Limb (tissue), 2 donors: Measurements from ENCODE around the gene FAM209B.
"Not testable (repeated sequence)": the region's sequence is repeated elsewhere in the genome, so short reads cannot be mapped to it uniquely, and the experiment has no call there.

ENCODE experiments used
- DNase-seq, 2 donors: peaks; one replicate each; pipeline ENCODE4 v3.0.0-alpha.2; 2016; ENCODE audit errors: extremely low spot score in 2 of 2

Gene FAM209B, protein sequence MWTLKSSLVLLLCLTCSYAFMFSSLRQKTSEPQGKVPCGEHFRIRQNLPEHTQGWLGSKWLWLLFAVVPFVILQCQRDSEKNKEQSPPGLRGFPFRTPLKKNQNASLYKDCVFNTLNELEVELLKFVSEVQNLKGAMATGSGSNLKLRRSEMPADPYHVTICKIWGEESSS

DNA sequence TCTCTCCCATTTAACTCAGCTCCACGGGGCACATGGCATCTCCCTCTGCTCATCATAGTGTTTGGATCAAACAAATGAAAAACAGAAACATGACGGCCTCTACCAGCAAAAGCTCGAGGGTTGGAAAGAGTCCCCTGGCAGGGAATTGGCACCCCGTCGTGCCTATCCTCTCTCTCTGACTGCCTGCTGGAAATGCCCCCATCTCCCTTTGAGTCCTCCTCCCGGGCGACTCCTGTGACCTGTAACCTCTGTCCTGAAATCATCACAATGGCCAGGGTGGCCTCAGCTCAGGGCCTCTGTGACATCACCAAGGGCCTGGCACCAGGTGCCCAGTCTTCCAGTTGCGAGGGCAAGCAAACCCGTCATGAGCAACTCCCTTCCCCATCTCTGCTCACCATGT lies at the start of gene FAM209B:
FAM209B (plus strand) TSS at position 301 of the 400 bp plus-strand sequence; CDS start at position 397, 96 bp downstream.
- not testable (repeated sequence) for DNase-seq

DNA sequence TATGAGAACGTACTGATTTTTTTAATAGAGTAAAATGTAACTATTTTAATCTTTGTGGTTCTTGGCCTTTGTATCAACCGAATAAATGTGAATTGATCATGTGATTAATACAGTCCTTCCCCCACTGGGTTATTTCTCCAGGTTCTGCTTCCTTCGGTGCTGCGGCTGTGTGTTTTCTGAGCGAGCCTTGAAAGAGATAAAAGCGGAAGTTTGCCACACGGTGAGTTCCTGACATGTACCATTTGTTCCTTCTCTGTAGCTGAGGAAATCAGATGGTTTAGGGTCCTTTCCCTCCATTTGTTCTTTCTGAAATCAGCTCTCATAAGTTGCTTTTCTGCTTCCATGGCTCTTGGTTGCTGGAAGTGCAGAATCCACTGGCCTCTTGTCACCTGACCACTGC lies 49.1 kb upstream of the FAM209B start:
- DNase-seq = no peak

DNA sequence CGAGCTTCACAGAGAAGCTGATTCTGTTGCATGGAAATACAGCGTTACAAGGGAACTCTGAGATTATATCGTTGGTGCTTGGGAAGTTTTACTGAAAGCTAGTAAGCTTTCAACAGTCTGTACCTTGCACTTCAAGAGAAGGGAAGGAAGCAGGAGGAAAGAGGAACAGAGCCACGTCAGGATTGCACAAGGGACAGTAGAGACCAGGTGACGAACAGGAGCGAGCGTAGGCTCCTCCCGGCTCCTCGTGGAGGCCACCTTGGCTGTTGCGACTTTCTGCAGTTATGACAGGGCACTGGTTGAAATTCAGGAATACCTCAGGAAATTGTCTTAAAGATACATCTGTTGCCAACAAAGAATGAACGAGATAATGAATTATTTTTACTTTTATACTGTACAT lies 45.8 kb upstream of the FAM209B start:
- DNase-seq = no peak

DNA sequence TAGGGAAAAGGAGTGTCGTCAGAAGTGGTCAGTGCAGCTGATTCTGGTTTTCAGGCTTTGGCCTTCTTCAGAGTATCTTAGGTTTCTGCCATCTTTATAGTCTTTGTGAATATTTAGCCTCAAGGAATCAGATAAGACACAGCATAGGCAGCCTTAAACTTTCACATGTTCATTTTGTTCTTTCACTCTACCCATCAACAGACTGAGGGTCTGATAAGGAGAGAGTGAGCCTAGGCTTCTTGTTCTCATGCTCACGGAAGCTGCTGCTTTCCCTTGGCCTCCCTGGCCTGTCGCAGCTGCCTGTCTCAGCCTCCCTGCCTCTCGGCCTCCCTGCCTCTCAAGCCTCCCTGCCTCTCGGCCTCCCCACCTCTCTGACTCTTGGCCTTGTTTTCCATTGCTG lies 44.5 kb upstream of the FAM209B start:
- no peak for DNase-seq

DNA sequence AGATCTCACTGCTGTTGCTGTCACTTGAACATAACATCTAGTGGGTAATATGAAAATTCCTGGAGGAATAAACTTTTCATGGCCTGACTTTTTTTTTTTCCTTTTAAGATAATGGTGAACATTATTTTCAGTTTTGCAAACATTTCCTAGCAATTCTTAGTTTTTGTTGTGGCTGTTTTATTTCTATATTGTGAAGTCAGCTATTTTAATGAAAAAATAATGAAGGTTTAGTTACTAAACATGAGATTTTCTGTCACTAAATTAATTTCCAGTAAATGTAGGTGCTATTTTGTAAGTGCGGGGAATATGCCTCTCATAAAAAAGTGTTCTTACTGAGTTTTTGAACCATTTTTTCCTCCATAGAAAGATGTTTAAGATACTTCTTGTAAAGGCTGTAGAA lies 31.9 kb upstream of the FAM209B start:
- DNase-seq = no peak

DNA sequence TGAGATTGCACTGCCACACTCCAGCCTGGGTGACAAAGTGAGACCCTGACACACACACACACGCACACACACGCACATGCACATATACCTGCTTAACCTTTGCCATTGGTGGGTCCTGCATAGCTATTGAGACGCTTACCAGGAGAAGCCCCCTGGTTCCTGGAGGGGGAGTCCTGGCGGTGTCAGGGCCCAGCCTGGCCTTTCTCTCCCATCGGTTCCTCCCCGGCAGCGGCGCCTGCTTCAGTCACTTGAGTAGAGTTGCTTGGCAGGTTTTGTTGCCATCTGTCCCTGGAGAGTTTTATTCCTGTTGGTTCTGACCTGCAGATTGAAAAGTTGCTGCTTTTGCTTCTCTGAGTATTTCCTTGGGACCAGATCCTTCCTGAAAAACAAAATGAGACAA lies 29.1 kb upstream of the FAM209B start:
- no peak for DNase-seq

DNA sequence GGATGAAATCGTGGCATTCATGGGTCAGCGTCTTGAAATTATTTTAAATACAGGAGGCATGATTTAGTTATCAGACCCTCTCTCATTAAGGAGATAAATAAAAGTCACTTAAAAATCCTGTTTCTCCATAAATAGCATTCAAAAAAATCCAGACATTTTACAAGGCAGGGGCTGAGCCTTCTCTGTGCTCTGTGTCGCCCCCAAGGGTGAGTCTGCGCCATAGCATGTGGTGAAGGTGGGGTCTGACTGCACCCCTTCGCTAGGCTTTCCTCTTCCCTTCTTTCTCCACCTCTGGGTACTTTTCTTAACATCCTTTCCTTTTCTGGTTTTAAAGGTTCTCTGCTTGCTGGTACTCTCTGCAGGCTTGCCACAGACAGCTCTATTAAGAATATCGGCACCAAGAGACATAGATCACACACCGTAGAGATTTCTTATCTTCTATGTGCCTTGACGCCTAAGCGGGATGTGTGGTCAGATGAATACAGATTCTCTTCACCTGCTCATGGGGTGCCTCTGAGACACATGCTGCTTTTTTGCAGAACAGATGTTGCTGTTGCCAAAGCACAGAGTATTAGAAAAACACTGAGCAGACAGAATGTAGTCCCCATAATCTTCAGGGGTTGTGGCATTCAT lies 28.6 kb upstream of the FAM209B start:
- DNase-seq = no peak

DNA sequence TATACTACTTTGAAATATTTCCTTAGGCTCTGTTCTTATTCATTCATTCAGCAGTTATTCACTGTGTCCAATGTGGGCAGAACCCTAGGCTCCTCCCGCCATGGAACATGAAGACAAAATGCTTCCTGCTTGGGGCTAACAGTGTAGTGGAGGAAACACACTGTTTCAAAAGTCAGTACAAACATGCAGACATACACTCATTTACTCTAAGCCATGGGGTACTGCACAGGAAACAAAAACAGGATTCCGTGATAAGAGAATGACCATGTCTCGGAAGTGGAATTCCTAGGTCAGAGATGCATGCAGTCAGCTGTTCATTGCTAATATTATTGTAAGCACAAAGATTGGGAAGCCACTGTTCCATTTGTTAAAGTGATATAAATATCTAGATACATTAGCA lies 26.9 kb upstream of the FAM209B start:
- no peak for DNase-seq

DNA sequence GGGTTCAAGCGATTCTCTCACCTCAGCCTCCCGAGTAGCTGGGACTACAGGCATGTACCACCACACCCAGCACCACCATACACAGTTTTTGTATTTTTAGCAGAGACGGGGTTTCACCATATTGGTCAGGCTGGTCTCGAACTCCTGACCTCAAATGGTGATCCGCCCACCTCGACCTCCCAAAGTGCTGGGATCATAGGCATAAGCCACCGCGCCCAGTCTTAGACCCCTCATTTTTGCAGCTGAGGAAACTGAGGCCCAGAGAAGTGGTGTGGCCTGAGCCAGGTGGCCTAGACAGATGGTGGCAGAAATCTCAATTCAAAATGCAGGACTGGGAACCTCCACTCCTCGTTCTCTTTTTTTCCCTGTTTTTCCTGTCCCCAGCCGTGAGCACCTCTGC lies 21.1 kb upstream of the FAM209B start:
- no peak for DNase-seq

DNA sequence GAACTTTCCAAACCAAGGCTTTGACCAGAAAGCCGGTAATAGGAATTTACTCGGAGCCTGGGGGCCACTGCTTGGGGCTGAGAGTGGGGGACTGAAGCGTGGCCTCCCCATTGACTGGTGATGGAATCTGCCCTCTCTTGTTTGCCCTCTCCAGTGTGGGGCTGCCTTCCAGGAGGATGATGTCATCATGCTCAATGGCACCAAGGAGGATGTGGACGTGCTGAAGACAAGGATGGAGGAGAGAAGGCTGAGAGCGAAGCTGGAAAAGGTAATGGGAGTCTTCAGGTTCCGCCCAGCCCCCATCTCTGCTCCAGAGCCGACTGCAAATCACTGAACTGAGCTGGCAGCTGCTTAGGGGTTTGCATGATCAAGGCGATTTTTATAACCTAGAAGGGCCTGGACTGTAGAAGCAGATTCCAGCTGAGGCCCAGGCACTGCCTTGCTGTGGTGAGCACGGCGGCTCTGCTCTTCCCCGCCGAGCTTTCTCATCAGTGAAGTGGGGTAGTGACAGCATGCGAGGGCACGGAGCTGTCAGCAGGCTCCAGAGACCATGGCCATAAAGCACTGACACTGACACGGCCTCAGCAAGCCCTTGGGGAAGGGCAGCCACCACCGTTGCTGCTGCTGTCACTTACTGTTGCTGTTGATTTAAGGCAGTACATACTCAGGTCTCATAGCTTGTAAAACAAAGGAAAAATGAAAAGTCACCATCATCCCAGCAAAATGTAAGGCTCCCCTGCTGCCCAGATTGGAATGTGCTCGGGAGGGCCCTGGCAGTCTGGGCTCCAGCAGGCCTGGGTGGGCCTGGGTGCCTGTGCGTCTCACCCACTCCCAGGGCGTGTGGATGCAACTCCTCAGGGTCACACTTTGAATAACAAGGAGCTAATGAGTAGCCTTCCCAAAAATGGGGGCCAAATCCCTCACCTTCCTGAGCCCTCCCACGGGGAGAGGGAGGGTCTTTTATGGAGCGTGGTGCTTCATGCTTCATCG lies 19.6 kb upstream of the FAM209B start:
- DNase-seq = no peak

DNA sequence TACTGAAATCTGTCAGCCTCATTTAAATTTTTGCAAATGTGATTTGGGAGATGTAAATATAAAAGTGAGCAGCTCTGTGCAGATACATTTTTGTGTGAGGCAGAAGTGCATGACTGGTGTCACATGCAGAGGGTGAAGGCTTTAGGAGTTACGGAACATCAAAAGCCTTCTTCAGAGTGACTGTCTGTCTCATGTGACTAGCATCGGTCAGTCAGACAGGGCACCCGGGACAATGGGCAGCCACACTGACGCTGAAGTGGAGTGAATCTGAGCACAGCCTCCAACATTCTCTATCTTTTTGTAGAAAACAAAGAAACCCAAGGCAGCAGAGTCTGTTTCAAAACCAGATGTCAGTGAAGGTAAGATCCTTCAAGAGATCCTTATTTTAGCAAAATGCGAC lies 16.4 kb upstream of the FAM209B start:
- no peak for DNase-seq

DNA sequence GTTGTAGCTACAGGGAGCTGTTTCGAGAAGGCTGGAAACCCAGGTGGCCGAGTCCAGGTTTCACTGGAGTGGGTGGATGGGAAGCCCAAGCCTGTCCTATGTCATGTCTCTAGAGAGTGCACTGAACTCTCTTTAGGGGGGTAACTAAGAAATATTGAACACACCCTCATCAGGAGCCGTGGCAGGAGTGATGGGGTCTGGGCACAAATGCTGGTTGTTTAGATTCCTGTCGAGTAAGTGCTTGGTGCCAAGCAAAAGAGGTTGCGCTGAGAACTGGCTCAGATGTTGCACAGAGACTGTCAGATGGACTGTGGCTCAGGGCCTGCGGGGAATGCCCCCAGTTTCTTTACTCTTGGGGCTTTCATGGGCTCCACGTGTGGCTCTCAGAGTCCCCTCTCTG lies 15.8 kb upstream of the FAM209B start:
- DNase-seq = no peak

DNA sequence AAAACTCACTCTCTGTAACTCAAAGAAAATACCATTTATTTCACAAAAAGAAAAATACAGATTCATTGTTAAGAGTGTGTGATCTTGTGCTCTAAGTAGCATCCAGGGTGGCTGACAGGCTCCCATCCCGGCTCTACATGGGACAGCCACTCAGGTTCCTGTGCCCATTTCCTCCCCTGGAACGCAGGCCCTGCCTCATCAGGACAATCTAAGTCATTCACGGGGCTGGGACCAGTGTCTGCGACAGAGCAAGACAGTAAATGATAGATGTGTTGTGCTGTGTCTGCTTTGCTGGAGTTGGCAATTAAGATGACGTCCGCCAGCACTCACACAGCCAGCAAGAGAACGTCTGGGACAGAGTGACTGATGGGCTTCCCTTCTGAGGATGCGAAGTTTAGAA lies 15.4 kb upstream of the FAM209B start:
- no peak for DNase-seq

DNA sequence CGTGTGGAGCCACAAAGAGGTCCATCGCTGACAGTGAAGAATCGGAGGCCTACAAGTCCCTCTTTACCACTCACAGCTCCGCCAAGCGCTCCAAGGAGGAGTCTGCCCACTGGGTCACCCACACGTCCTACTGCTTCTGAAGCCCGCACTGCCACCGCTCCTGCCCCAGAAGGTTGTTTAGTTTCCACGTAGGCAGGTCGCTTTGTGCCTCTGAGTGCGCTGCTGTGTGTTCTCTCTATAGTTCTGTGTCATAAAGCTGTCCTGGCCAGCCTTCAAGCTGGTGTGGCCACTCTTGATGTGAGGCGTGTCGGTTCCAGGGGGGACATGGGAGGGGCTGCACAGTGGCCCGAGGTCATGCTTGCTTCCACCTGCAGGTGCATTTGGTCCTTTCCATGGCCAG lies 14.9 kb upstream of the FAM209B start:
- no peak for DNase-seq

DNA sequence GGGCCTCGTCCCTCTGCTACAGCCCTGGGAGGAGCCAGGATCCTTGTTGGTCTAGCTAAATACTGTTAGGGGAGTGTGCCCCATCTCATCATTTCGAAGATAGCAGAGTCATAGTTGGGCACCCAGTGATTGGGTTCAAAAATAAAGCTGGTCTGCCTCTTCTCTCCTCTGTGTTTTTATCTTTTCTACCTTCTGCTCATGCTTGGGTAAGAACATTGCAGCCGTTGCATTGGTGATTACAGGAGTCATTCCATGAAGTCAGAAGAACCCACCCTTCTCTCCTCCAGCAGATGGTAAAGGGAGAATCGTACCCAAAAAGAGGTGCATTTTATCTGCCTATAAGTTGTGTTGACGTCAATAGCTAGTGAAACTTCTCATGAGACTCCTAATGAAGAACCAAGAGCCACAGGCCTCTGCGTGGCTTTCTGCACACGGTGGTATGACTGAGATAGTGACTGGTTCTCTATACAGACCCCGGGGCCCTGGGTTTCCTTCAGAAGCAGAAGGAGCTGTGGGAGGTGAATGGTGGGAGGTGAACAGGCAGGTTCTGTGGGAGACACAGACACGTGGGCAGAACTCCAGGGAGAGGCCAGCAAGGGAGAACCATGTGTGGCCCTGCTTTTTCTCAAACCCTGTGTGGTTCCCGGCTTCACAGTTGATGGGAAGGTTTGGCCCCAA lies 14.2 kb upstream of the FAM209B start:
- DNase-seq = no peak

DNA sequence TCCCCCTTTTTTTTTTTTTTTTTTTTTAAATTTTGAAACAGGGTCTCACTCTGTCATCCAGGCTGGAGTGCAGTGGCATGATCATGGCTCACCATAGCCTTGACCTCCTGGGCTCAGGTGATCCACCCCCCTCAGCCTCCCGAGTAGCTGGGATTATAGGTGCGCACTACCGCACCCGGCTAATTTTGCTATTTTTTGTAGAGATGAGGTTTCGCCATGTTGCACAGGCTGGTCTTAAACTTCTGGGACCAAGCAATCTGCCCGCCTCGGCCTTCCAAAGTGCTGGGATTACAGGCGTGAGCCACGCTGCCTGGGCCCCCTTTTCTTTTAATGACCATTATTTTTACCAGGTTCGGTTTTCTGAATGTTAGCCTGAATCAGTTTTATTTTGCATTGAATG lies 13.5 kb upstream of the FAM209B start:
- no peak for DNase-seq

DNA sequence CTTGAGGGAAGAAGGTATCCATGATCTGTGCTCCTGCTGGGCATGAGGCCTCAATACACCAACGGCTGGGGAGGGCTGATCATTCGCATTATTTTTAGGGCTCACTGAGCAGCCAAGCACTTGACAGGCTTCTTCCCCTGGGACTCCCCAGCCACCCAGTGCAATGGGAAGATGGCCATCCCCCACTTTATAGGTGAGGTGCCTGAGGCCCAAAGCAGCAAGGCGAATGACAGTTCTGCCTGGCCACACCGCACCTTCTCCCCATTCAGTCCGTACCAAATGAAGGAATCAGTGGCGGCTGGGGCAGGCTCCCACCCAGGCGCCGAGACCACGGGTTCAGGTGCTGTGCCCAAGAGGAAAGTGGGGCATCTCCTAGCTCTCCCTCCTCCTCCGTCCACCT lies 12.9 kb upstream of the FAM209B start:
- no peak for DNase-seq

DNA sequence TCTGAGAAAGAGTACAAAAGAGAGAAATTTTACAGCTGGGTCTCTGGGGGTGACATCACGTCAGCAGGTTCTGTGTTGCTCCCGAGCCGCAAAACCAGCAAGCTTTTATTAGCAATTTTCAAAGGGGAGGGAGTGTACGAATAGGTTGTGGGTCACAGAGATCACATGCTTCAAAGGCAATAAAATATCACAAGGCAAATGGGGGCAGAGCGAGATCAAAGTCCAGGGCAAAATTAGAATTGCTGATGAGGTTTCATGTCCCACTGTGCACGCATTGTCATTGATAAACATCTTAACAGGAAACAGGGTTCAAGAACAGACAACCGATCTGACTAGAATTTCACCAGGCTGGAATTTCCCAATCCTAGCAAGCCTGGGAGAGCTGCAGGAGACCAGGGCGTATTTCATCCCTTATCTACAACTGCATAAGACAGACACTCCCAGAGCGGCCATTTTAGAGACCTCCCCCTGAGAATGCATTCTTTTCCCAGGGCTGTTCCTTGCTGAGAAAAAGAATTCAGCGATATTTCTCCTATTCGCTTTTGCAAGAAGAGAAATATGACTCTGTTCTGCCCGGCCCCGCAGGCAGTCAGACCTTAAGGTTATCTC lies 12.2 kb upstream of the FAM209B start:
- DNase-seq = not testable (repeated sequence)

DNA sequence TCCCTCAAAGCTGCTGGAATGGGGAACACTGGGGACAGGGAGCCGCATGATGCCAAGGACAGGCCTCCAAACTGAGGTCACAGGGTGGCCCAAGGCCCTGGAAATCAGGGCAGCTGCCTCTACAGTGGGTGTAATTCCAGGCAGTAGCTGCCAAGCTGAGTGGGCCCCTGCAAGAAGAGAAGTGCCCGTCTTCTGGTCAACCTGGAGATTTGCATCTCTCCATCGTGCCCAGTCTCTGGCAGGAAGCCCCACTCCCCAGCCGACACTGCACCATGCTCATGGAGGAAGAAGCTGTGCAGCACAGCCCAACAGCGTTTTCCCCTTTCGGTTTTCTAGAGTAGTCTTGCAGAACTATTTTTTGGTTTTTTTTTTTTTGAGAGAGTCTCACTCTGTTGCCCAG lies 10.7 kb upstream of the FAM209B start:
- DNase-seq = no peak

DNA sequence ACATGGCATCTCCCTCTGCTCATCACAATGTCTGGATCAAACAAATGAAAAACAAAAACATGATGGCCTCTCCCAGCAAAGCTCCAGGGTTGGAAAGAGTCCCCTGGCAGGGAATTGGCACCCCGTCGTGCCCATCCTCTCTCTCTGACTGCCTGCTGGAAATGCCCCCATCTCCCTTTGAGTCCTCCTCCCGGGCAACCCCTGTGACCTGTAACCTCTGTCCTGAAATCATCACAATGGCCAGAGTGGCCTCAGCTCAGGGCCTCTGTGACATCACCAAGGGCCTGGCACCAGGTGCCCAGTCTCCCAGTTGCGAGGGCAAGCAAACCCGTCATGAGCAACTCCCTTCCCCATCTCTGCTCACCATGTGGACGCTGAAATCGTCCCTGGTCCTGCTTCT lies 8.6 kb upstream of the FAM209B start, which contains the start of gene FAM209A:
FAM209A (plus strand) TSS at position 301 of the 400 bp plus-strand sequence; CDS start at position 366, 65 bp downstream.
- DNase-seq = not testable (repeated sequence)

DNA sequence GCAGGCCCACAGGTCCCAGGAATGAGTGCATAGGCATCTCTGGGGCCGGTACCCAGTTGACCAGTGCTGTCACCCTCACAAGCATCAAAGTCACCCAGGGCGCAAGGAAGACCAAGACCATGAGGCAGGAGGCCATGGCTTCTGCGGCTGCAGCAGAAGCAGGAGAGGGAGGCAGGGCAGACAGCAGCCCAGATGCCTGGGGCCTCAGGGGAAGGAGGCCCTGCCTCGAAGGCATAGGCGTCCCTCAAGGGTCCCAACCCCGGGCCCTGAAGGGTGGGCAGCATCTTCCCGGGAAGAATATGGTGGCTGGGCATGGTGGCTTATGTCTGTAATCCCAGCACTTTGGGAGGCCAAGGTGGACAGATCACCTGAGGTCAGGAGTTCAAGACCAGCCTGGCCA lies 5.5 kb upstream of the FAM209B start:
- DNase-seq = no peak
